ENCODE results near the gene GAS2.

The GAS2 gene

GRCh38 chr11:22666325-22666687, at the start of gene GAS2:
GAS2 (plus strand) TSS chr11:22666611; CDS start chr11:22674870, 8,259 bp downstream.
- Histone ChIP-seq H3K36me3 (replicated peaks) (no peaks in the 10 kb centered on the region), H3K4me3 (ENCODE audit: low read depth, low read length) (peak within 1 kb of the TSS; percentile 50), H3K27me3 (replicated peaks) (peaks cover 17% of the 10 kb centered on the region), H3K27ac (no peak within 1 kb of the TSS)
- DNase-seq, result no peak
- in situ Hi-C loops (cut with HindIII; ENCODE audit: low pct_ligation_motif_present, low sequenced_read_pairs), result no loop called here
- TF ChIP-seq CTCF (IDR thresholded peaks at IDR 0.05; ENCODE audit: low read depth, low read length, missing control alignments), result no peak

GRCh38 chr11:22617868-22618267, 48.5 kb upstream of the GAS2 start:
- TF ChIP-seq CTCF (IDR thresholded peaks at IDR 0.05; ENCODE audit: low read depth, low read length, missing control alignments), result no peak
- Histone ChIP-seq H3K4me3 (ENCODE audit: low read depth, low read length) (no peak overlapping the region), H3K36me3 (replicated peaks) (no peaks in the 10 kb centered on the region), H3K27me3 (replicated peaks) (no peaks in the 10 kb centered on the region), H3K27ac (no peak overlapping the region)
- no peak for DNase-seq
- in situ Hi-C loops (cut with HindIII; ENCODE audit: low pct_ligation_motif_present, low sequenced_read_pairs), result no loop called here

- Histone ChIP-seq H3K36me3 (replicated peaks) (no peaks in the 10 kb centered on the region), H3K4me3 (ENCODE audit: low read depth, low read length) (peak overlapping the region; percentile 93), H3K27me3 (replicated peaks) (no peaks in the 10 kb centered on the region), H3K27ac (peak overlapping the region; percentile 78)
- DNase-seq, result peak; percentile 48
- peak; percentile 75 for TF ChIP-seq CTCF (IDR thresholded peaks at IDR 0.05; ENCODE audit: low read depth, low read length, missing control alignments)
- in situ Hi-C loops (cut with HindIII; ENCODE audit: low pct_ligation_motif_present, low sequenced_read_pairs), result no loop called here
Observed at GRCh38 chr11:22624742-22625447, 41.5 kb upstream of the GAS2 start.

- in situ Hi-C loops (cut with HindIII; ENCODE audit: low pct_ligation_motif_present, low sequenced_read_pairs), result no loop called here
- TF ChIP-seq CTCF (IDR thresholded peaks at IDR 0.05; ENCODE audit: low read depth, low read length, missing control alignments), result no peak
- no peaks in the 10 kb centered on the region for H3K36me3 ChIP-seq (replicated peaks)
Observed at GRCh38 chr11:22625448-22626287, 40.7 kb upstream of the GAS2 start, which contains the start of gene FANCF. FANCF (minus strand) TSS chr11:22625823; CDS start chr11:22625810, 13 bp downstream.

GRCh38 chr11:22626573-22627239, 39.7 kb upstream of the GAS2 start:
- DNase-seq, result no peak
- Histone ChIP-seq H3K36me3 (replicated peaks) (no peaks in the 10 kb centered on the region), H3K27ac (no peak overlapping the region), H3K4me3 (ENCODE audit: low read depth, low read length) (no peak overlapping the region), H3K27me3 (replicated peaks) (no peaks in the 10 kb centered on the region)
- in situ Hi-C loops (cut with HindIII; ENCODE audit: low pct_ligation_motif_present, low sequenced_read_pairs), result no loop called here
- no peak for TF ChIP-seq CTCF (IDR thresholded peaks at IDR 0.05; ENCODE audit: low read depth, low read length, missing control alignments)

More at GRCh38 chr11:22625448-22626287, 40.7 kb upstream of the GAS2 start, which contains the start of gene FANCF:
- DNase-seq, result peak; percentile 99
- peak within 1 kb of the TSS; percentile 78 for H3K27ac ChIP-seq
- H3K4me3 ChIP-seq (ENCODE audit: low read depth, low read length), result peak within 1 kb of the TSS; percentile 93
- no peaks in the 10 kb centered on the region for H3K27me3 ChIP-seq (replicated peaks)

All from brain microvascular endothelial cell (primary cell).